Neuronal stem cell (in vitro differentiated cells): ENCODE data around the gene COQ2.

Experiments used
- DNase-seq: peaks from one replicate; pipeline ENCODE4 v3.0.0-alpha.2; 2013; ENCODE audit warnings: low spot score
- H2AFZ ChIP-seq: one replicate; pipeline ENCODE4 v1.6.1; 2013; ENCODE audit warnings: mild to moderate bottlenecking, low read length, inconsistent platforms
- H2AK5ac ChIP-seq: 2 replicates; pipeline ENCODE4 v1.6.1; 2013; ENCODE audit warnings: low read depth, mild to moderate bottlenecking, inconsistent platforms, low read length, moderate library complexity, mixed read lengths
- H2BK120ac ChIP-seq: 2 replicates; pipeline ENCODE4 v1.6.1; 2013; ENCODE audit warnings: low read depth, mild to moderate bottlenecking, inconsistent platforms, low read length, moderate library complexity, mixed read lengths
- H2BK12ac ChIP-seq: one replicate; pipeline ENCODE4 v1.6.1; 2013; ENCODE audit warnings: low read length, inconsistent platforms
- H2BK15ac ChIP-seq: 2 replicates; pipeline ENCODE4 v1.6.1; 2013; ENCODE audit warnings: mild to moderate bottlenecking, low read length, inconsistent platforms, mixed read lengths
- H2BK5ac ChIP-seq: one replicate; pipeline ENCODE4 v1.6.1; 2013; ENCODE audit warnings: inconsistent platforms, mild to moderate bottlenecking, low read length, moderate library complexity
- H3K14ac ChIP-seq: one replicate; pipeline ENCODE4 v1.6.1; 2013; ENCODE audit warnings: low read length, inconsistent platforms
- H3K18ac ChIP-seq: 2 replicates; pipeline ENCODE4 v1.6.1; 2013; ENCODE audit warnings: low read length, inconsistent platforms
- H3K23ac ChIP-seq: 2 replicates; pipeline ENCODE4 v1.6.1; 2013; ENCODE audit warnings: low read depth, mild to moderate bottlenecking, mixed read lengths, low read length, inconsistent platforms; ENCODE audit not compliant: poor library complexity
- H3K27ac ChIP-seq: replicated peaks from 3 replicates; pipeline ENCODE4 v1.5.1; 2013; ENCODE audit warnings: low read length, inconsistent platforms
- H3K27me3 ChIP-seq, 3 experiments: 2 replicates each; pipeline ENCODE4 v1.6.1; 2013; ENCODE audit warnings: low read length in 3 of 3, mild to moderate bottlenecking in 2 of 3, inconsistent platforms in 1 of 3, low read depth in 1 of 3, mixed read lengths in 1 of 3, moderate library complexity in 1 of 3; ENCODE audit not compliant: control insufficient read depth in 3 of 3, insufficient read depth in 3 of 3
- H3K36me3 ChIP-seq, 2 donors: replicated peaks in 1 of 2; 2 replicates each; pipeline ENCODE4 v1.6.1; 2013; ENCODE audit warnings: low read length in 2 of 2; ENCODE audit not compliant: control insufficient read depth in 2 of 2, insufficient read depth in 2 of 2
- H3K4ac ChIP-seq: 2 replicates; pipeline ENCODE4 v1.6.1; 2013; ENCODE audit warnings: inconsistent platforms, mild to moderate bottlenecking, low read length, moderate library complexity
- H3K4me1 ChIP-seq, 2 donors: 1 replicate in 1 of 2; 2 replicates in 1 of 2; pipeline ENCODE4 v1.6.1; 2013; ENCODE audit warnings: low read length in 2 of 2, low read depth in 1 of 2; ENCODE audit not compliant: control insufficient read depth in 2 of 2, insufficient read depth in 1 of 2
- H3K4me2 ChIP-seq: one replicate; pipeline ENCODE4 v1.6.1; 2013; ENCODE audit warnings: mild to moderate bottlenecking, low read length, inconsistent platforms; ENCODE audit not compliant: insufficient read depth, poor library complexity, severe bottlenecking
- H3K4me3 ChIP-seq, 2 donors: 2 replicates each; pipeline ENCODE4 v1.5.1; 2013; ENCODE audit warnings: low read length in 2 of 2, mild to moderate bottlenecking in 2 of 2, inconsistent platforms in 1 of 2, moderate library complexity in 1 of 2
- H3K79me1 ChIP-seq: one replicate; pipeline ENCODE4 v1.6.1; 2013; ENCODE audit warnings: low read depth, mild to moderate bottlenecking, inconsistent platforms, low read length, moderate library complexity
- H3K9ac ChIP-seq: one replicate; pipeline ENCODE4 v1.6.1; 2013; ENCODE audit warnings: mild to moderate bottlenecking, low read depth, low read length, inconsistent platforms; ENCODE audit not compliant: poor library complexity
- H3K9me3 ChIP-seq, 2 donors: replicated peaks in 1 of 2; 2 replicates each; pipeline versions ENCODE3 to v1.6.1; 2013; ENCODE audit warnings: low read length in 2 of 2, mild to moderate bottlenecking in 2 of 2, inconsistent platforms in 1 of 2, low read depth in 1 of 2, mixed read lengths in 1 of 2, moderate library complexity in 1 of 2; ENCODE audit not compliant: control insufficient read depth in 2 of 2, insufficient read depth in 1 of 2
- H4K8ac ChIP-seq: one replicate; pipeline ENCODE4 v1.6.1; 2013; ENCODE audit warnings: low read depth, mild to moderate bottlenecking, inconsistent platforms, low read length, moderate library complexity
- H4K91ac ChIP-seq: one replicate; pipeline ENCODE4 v1.6.1; 2013; ENCODE audit warnings: low read length, low read depth, mild to moderate bottlenecking, inconsistent platforms; ENCODE audit not compliant: poor library complexity
- WGBS, 2 donors: extraction: QIAGEN DNeasy Blood & Tissue Kit; methylation state at CpG; one replicate each; pipeline ENCODE4 v1.1.7; 2013; ENCODE audit warnings: missing lambda C conversion rate in 2 of 2, mixed read lengths in 1 of 2; ENCODE audit not compliant: insufficient read length in 2 of 2, insufficient replicate concordance in 1 of 2; ENCODE audit errors: extremely low coverage in 2 of 2; 5-methylcytosine and 5-hydroxymethylcytosine counted together

COQ2 gene

GRCh38 chr4:83320548-83320947, 36.0 kb upstream of the COQ2 start:
- Histone ChIP-seq H3K23ac (no peak overlapping the region), H2AFZ (peak overlapping the region; percentile 45), H3K14ac (no peak overlapping the region), H2BK12ac (no peak overlapping the region), H3K79me1 (no peaks in the 10 kb centered on the region), H3K36me3 (no peaks in the 10 kb centered on the region), H3K4me3 (no peak overlapping the region), H3K27me3 (peaks cover 0 to 16% (median 0%) of the 10 kb centered on the region in 3 experiments), H2BK120ac (no peak overlapping the region), H2AK5ac (no peak overlapping the region), H3K9ac (no peak overlapping the region), H2BK15ac (no peak overlapping the region), H4K8ac (no peak overlapping the region), H3K27ac (no peak overlapping the region), H3K18ac (no peak overlapping the region), H2BK5ac (no peak overlapping the region), H4K91ac (no peak overlapping the region), H3K4me2 (no peak overlapping the region), H3K4me1 (no peaks in the 10 kb centered on the region), H3K9me3 (no peaks in the 10 kb centered on the region), H3K4ac (no peak overlapping the region)
- no peak for DNase-seq
- WGBS, 2 donors = no CpG with 5 or more reads among the region's 5 CpGs

GRCh38 chr4:83318666-83319065, 34.1 kb upstream of the COQ2 start:
- no peak overlapping the region for H2BK15ac ChIP-seq
- no peaks in the 10 kb centered on the region for H3K9me3 ChIP-seq
- WGBS, 2 donors = no CpG with 5 or more reads among the region's 3 CpGs
- H3K27ac ChIP-seq = no peak overlapping the region
- H3K36me3 ChIP-seq = no peaks in the 10 kb centered on the region
- no peak for DNase-seq
- no peak overlapping the region for H2AK5ac ChIP-seq
- no peak overlapping the region for H3K23ac ChIP-seq
- H3K4me2 ChIP-seq = no peak overlapping the region
- H2BK12ac ChIP-seq = no peak overlapping the region
- no peak overlapping the region for H3K9ac ChIP-seq
- H3K4ac ChIP-seq = no peak overlapping the region
- no peaks in the 10 kb centered on the region for H3K79me1 ChIP-seq
- H3K27me3 ChIP-seq = peaks cover 0 to 10% (median 0%) of the 10 kb centered on the region in 3 experiments
- H2BK5ac ChIP-seq = no peak overlapping the region
- no peak overlapping the region for H4K8ac ChIP-seq
- no peak overlapping the region for H2BK120ac ChIP-seq
- no peak overlapping the region for H3K14ac ChIP-seq
- H3K18ac ChIP-seq = no peak overlapping the region
- H3K4me1 ChIP-seq = no peaks in the 10 kb centered on the region
- no peak overlapping the region for H3K4me3 ChIP-seq
- no peak overlapping the region for H4K91ac ChIP-seq
- no peak overlapping the region for H2AFZ ChIP-seq

- Histone ChIP-seq H3K23ac (no peak overlapping the region), H3K14ac (no peak overlapping the region), H3K18ac (no peak overlapping the region), H3K27me3 (peaks cover 0 to 7% (median 0%) of the 10 kb centered on the region in 3 experiments), H3K9me3 (no peaks in the 10 kb centered on the region), H3K4me3 (no peak overlapping the region), H2BK12ac (no peak overlapping the region), H2BK15ac (no peak overlapping the region), H2BK120ac (no peak overlapping the region), H2AFZ (no peak overlapping the region), H2BK5ac (no peak overlapping the region), H3K79me1 (no peaks in the 10 kb centered on the region), H3K4ac (no peak overlapping the region), H3K36me3 (no peaks in the 10 kb centered on the region), H3K4me2 (no peak overlapping the region), H4K8ac (no peak overlapping the region), H3K4me1 (no peaks in the 10 kb centered on the region), H4K91ac (no peak overlapping the region), H3K27ac (no peak overlapping the region), H3K9ac (no peak overlapping the region), H2AK5ac (no peak overlapping the region)
- no CpG with 5 or more reads among the region's 4 CpGs for WGBS, 2 donors
- DNase-seq = no peak
These were observed 33.1 kb upstream of the COQ2 start for GRCh38 chr4:83317671-83318070.

- DNase-seq = no peak
- no peak overlapping the region for H2AK5ac ChIP-seq
- WGBS, 2 donors = no CpG with 5 or more reads among the region's 13 CpGs
- no peak overlapping the region for H4K8ac ChIP-seq
- H3K23ac ChIP-seq = no peak overlapping the region
- no peaks in the 10 kb centered on the region for H3K36me3 ChIP-seq
- peaks cover 0 to 7% (median 0%) of the 10 kb centered on the region in 3 experiments for H3K27me3 ChIP-seq
- H3K4ac ChIP-seq = no peak overlapping the region
- H3K27ac ChIP-seq = no peak overlapping the region
- no peaks in the 10 kb centered on the region for H3K4me1 ChIP-seq
- no peak overlapping the region for H3K14ac ChIP-seq
- H3K18ac ChIP-seq = no peak overlapping the region
- no peak overlapping the region for H3K4me2 ChIP-seq
- no peak overlapping the region for H2AFZ ChIP-seq
- no peak overlapping the region for H2BK12ac ChIP-seq
- H2BK5ac ChIP-seq = no peak overlapping the region
- no peak overlapping the region for H2BK15ac ChIP-seq
- H3K9me3 ChIP-seq = no peaks in the 10 kb centered on the region
- no peak overlapping the region for H2BK120ac ChIP-seq
- H4K91ac ChIP-seq = no peak overlapping the region
- no peak overlapping the region for H3K9ac ChIP-seq
- no peak overlapping the region for H3K4me3 ChIP-seq
- H3K79me1 ChIP-seq = no peaks in the 10 kb centered on the region
These were observed 32.0 kb upstream of the COQ2 start for GRCh38 chr4:83316459-83317165.
